Measurements from ENCODE around the gene BMERB1.

The BMERB1 gene

DNA sequence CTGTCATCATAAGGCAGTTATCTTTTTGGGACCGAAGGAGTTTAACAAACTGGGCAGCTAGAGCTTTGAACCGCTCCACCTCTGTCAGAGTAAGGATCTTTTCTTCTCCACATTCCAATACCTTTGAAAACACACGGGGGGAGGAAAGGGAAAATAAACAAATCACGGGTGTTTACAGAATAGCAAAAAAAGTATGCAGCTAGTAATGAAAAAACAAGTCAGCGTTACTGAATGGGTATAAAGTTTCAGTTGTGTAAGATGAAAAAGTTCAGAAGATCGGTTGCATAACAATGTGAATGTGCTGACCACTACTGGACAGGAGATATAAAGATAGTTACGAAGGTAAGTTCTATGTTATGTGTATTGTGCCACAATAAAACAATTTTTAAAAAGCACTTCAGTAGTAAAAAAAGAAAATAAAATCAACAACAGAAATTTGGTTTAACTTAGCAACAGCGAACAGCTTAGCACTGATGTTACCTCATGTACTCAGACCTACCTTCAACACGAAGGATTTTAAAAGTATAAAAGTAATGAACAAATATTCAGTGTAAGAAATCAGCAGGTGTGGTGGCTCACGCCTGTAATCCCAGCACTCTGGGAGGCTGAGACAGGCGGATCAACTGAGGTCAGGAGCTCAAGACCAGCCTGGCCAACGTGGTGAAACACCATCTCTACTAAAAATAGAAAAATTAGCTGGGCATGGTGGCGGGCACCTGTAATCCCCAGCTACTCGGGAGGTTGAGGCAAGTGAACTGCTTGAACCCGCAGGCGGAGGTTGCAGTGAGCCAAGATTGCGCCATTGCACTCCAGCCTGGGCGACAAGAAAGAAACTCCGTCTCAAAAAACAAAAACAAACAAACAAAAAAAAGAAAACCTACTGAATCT is 174.3 kb downstream of the BMERB1 start:
- intact Hi-C loops (cut with DNase I; ENCODE audit: low total_unique reads), result no loop called here
- DNase-seq, result no peak
- Histone ChIP-seq H3K4me3 (no peak overlapping the region), H3K27ac (no peak overlapping the region), H3K9me3 (no peaks in the 10 kb centered on the region), H3K27me3 (no peaks in the 10 kb centered on the region), H3K36me3 (peaks cover 71 to 98% (median 85%) of the 10 kb centered on the region in 3 donors), H3K4me1 (peaks cover 0 to 5% (median 0%) of the 10 kb centered on the region in 4 donors)
- no peak for TF ChIP-seq CTCF (IDR thresholded peaks at IDR 0.05)

DNA sequence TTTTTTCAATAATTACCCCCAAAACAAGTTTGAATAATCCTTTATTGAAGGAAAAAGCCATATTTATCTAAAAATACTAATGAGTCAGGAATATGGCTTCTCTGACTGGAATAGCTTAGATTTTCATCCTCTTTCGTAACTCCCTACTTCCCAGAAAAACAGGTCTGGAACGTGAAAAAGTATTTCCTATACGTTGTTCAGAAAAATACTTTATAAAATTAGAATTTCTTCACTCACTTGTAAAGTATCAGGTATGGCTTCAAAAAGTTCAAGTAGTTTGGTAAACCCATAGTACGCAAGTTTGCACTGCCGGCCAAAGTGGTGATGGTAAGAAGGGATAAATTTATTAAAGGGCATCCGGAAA is 174.9 kb downstream of the BMERB1 start:
- Histone ChIP-seq H3K4me3 (no peak overlapping the region), H3K36me3 (peaks cover 72 to 98% (median 85%) of the 10 kb centered on the region in 3 donors), H3K27me3 (no peaks in the 10 kb centered on the region), H3K9me3 (no peaks in the 10 kb centered on the region), H3K4me1 (peaks cover 0 to 5% (median 0%) of the 10 kb centered on the region in 4 donors), H3K27ac (no peak overlapping the region)
- TF ChIP-seq CTCF (IDR thresholded peaks at IDR 0.05), result no peak
- DNase-seq, result no peak
- intact Hi-C loops (cut with DNase I; ENCODE audit: low total_unique reads), result no loop called here

DNA sequence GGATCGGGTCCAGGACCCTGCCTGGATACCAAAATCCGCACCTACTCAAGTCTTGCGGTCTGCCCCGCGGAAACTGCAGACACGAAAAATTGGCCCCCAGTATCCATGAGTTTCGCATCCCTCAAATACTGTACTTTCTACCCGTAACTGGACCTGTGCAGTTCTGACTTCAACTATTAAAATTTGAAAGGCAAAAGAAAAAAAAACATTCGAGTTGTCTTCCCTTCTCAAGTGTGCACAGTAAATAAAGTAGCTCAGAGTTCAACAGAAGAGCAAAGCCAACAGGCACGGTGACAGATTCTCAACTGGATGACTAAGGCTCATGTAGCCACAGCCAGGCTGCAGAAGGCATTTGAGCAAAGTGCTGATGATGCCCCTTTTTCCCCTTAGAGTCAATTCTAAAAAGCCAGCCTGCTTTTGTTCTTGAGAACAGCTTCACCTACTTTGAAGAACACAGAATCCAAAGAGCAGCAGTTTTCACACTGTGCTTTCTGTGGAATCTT is 176.0 kb downstream of the BMERB1 start:
- Histone ChIP-seq H3K27ac (no peak overlapping the region), H3K4me3 (no peak overlapping the region), H3K4me1 (no peaks in the 10 kb centered on the region), H3K9me3 (no peaks in the 10 kb centered on the region), H3K27me3 (no peaks in the 10 kb centered on the region), H3K36me3 (peaks cover 82 to 98% (median 83%) of the 10 kb centered on the region in 3 donors)
- no peak for DNase-seq
- TF ChIP-seq CTCF (IDR thresholded peaks at IDR 0.05), result no peak
- intact Hi-C loops (cut with DNase I; ENCODE audit: low total_unique reads), result no loop called here

GRCh38 chr16:15611610-15612009 is 177.2 kb downstream of the BMERB1 start:
- Histone ChIP-seq H3K4me3 (no peak overlapping the region), H3K36me3 (peaks cover 82 to 98% (median 89%) of the 10 kb centered on the region in 3 donors), H3K27me3 (no peaks in the 10 kb centered on the region), H3K9me3 (no peaks in the 10 kb centered on the region), H3K27ac (no peak overlapping the region), H3K4me1 (no peaks in the 10 kb centered on the region)
- DNase-seq, result no peak
- no peak for TF ChIP-seq CTCF (IDR thresholded peaks at IDR 0.05)
- intact Hi-C loops (cut with DNase I; ENCODE audit: low total_unique reads), result no loop called here

DNA sequence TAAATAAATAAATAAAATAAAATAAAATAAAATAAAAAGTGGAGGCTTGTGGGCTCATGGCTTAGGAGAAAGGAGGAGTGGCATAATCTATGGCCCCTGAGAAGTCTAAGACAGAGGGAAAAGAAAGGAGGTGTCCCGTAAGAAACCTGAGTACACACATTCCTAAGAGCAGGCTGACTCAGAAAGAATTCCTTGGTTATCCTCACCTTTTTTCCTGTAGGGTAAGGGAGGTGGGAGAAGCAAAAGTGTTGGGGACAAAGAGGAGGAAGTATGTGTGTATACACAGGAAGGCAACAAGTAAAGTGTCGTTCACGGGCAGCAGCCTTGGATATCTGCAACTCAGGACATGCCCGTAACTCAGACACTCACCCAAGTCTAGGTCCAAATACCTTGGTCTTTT is 179.3 kb downstream of the BMERB1 start:
- no peaks in the 10 kb centered on the region for H3K4me1 ChIP-seq
- no peak for TF ChIP-seq CTCF (IDR thresholded peaks at IDR 0.05)
- no peak overlapping the region for H3K4me3 ChIP-seq
- H3K36me3 ChIP-seq, result peaks cover 81 to 98% (median 87%) of the 10 kb centered on the region in 3 donors
- no peak for DNase-seq
- intact Hi-C loops (cut with DNase I; ENCODE audit: low total_unique reads), result no loop called here
- H3K27me3 ChIP-seq, result no peaks in the 10 kb centered on the region
- no peaks in the 10 kb centered on the region for H3K9me3 ChIP-seq
- no peak overlapping the region for H3K27ac ChIP-seq
